ENCODE results near the gene CCL7. TPM values are rescaled to one million over a fixed set of nuclear protein-coding genes. Genes with fewer than 3 reads are reported as not detected.
A peak's percentile ranks its signal among the peaks of the same experiment; 100 is the strongest.

CCL7 gene
- total RNA-seq, 2 donors from 2014 or later, result 0.52 TPM; not detected in 1

DNA sequence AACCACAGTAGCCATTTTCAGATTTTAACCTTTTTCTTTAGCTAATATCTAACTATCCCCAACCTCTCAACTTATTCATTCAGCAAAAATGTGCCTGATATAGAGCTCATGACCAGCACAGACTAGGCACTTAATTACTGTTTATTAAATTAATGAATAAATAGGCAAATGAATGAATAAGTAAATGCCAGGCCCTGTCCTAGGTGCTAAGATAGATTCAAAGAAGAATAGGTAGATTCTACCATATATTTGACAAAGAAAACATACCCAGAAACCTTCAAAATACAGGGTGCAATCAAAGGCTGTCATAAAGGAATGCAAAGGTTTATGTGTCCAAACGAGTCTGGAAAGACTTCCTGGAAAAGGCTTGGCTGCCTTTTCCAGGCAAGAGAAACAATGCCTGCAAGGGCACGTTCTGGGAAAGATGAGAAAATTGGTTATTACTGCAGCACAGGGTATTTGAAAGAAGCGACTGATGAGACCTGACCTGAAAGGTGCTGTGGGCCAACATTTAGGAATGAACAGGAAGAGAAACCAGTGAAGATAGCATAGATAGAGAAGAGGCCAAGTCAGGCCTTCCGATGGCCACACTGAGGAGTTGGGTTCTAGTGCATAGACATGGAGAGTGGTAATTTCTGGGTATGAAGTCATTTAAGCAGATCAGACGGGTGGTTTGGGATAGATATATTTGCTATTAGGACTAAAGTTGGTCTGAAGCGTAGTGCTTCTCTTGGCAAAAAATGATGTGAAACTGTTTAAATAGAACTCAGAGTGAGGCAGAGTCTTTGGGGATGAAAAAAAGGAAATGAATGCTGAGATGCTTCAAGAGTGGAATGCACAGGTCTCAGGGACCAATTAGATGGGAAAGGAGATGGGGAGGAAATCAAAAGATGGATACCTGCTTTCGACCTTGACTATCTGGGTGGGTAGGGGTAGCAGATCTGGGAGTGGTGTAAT, 26.4 kb upstream of the CCL7 start:
- no peak for DNase-seq (ENCODE audit: low spot score)
- intact Hi-C loops (cut with DNase I), result no loop called here

DNA sequence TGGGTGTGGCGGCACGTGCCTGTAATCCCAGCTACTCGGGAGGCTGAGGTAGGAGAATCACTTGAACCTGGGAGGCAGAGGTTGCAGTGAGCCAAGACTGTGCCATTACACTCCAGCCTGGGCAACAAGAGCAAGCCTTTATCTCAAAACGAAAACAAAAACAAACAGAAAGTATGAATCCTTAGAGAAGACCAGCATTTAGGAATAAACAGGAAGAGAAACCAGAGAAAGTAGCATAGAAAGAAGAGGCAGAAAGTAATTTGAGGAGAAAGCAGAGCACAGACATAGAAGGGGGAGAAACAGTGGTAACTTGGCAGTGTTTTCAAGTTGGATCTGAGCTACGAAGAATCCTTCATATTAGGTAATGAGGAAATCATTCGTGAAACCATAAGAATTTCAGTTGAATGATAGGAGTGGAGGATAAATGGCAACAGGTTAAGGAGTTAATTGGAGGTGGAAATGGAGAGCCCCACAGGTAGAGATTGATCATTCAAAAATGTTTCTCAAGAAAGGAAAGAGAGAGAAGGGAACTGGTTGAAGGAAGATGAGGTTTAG, 24.6 kb upstream of the CCL7 start:
- DNase-seq (ENCODE audit: low spot score), result no peak
- intact Hi-C loops (cut with DNase I), result no loop called here

DNA sequence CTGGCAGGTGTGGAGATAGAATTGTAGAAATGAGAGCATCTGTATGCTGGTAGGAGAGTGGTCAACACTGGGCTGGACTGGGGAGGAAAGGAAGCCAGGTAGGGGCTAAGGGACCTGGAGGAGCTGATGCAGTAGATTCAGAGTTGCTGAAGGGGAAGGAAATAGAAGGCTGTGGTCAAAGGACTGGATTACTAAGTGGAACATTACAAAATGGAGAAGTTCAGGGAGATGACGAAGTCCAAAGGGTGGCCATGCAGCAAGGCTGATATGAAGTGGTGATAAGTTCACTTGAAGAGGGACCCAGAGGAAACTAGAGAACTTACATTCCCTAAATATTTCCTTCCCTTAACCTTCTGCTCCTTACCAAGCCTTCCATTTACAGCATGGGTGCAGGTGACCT, 23.6 kb upstream of the CCL7 start:
- DNase-seq (ENCODE audit: low spot score), result no peak
- intact Hi-C loops (cut with DNase I), result no loop called here

DNA sequence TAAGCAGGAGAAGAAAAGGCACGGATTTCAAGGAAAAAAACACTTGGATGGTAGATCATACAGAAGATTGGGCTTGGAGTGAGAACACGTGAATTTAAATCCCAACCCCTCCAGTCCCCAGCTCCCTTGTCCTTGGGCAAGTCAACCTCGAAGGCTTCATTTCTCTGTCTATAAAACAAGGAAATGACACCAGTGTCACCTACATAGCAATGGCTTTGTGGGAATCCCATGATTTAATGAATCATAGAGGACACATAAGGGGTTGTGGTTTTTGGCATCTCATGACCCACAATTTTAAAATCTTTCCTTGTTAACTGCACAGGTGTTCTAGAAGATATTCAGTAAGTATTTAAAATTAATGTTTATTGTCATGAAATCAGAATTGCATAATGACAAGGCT, 23.1 kb upstream of the CCL7 start:
- intact Hi-C loops (cut with DNase I), result no loop called here
- DNase-seq (ENCODE audit: low spot score), result no peak

DNA sequence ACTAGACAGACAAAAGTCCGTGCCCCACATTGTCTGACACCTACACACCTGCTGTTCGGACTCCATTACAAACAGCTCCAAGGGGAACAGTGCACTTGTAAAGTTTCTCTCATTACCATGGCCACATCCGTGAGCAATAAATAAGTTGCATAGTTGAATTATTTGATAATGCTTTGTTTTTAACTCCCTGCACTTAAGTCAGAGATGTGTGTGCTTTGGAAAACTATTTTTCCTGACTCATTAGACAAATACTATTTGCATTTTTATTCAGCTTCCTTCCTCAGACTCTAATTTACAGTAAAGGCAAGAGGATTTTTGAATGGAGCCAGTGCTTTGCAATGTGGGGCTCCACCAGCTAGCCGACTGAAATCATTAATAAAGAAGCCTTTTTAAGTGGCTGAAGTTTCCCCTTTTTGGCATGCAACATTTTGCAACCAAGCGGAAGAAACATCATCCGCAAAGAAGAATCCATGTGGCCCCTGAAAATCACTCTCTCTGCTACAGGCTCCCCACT, 21.5 kb upstream of the CCL7 start:
- intact Hi-C loops (cut with DNase I), result no loop called here
- DNase-seq (ENCODE audit: low spot score), result no peak

DNA sequence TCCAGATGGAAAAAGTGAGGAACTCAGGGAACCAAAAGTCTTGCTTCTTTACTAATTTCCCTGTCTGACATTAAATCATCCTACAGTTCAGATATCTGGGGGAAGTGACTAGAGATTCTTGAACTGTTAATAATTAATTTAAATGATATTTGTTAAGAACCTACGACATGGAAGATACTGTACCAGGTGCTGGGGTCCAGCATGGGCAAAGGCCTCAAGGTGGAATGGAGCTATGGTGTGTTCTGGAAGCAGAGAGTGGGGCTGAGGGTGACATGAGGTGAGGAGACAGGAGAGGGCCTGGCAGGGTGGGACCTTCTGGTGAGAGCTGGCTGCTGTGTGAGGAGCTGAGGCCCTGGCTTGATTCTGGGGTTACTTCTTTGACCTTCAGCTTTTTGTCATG, 21.0 kb upstream of the CCL7 start:
- DNase-seq (ENCODE audit: low spot score), result no peak
- intact Hi-C loops (cut with DNase I), result no loop called here

DNA sequence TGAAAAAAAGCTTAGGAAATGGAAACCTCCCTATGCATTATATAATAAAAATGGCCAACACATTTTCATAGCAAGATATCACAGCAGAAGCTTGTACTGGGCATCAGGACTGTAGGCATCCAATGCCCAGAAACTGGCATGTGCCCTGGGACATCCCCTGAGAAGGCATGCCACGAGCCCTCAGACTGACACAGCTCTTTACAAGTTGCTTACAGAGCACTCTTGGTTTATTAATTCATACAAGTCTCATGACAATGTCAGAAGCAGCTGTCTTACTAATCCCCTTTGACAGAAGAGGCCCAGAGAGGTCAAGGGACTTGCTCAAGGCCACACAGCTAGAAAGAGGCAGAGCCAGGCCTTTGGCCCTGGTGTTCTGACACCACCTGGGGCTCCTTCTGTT, 20.5 kb upstream of the CCL7 start:
- DNase-seq (ENCODE audit: low spot score), result no peak
- intact Hi-C loops (cut with DNase I), result no loop called here

DNA sequence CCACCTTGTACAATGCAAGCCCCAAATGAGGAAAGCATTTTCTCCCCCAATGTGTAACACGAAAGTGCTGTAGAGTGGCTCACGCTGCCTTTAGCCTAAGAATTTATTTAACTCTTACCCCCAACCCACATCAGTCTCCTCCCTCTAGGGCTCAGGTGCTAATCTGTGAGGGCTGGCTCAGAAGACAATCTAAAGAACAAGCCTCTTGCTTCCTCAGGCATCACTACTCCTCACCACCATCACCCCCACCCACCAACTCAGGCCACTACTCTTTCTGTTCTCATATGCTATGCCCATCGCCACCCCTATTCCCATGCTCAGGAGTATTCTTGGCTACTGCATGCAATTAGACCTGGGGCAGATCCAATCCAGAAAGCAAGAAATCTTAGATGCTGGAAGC, 18.8 kb upstream of the CCL7 start:
- no peak for DNase-seq (ENCODE audit: low spot score)
- intact Hi-C loops (cut with DNase I), result loop anchor here in 1 of 2 donors (5.0 kb wide), 1 partner anchor 56 kb away; no protein-coding TSS in a partner anchor

DNA sequence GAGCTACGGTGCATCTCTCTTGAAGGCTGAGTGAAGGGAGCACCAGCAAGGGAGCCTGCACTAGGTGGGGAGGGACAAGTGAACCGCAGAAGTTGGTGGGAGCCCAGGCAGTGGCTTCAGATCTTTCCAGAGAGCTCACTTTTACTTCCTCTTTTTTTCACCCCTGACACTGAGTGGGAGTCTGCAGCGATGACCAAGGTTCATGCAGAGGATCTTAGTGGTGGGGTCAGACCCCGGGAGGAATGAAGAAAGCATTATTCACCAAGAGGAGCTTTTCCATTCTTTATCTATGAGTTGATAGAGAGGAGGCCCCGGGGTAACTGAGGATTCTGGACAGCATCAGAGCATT, 18.0 kb upstream of the CCL7 start:
- no peak for DNase-seq (ENCODE audit: low spot score)
- intact Hi-C loops (cut with DNase I), result loop anchor here (2.0 to 5.0 kb wide), 2 partner anchors 51 to 55 kb away; no protein-coding TSS in a partner anchor

DNA sequence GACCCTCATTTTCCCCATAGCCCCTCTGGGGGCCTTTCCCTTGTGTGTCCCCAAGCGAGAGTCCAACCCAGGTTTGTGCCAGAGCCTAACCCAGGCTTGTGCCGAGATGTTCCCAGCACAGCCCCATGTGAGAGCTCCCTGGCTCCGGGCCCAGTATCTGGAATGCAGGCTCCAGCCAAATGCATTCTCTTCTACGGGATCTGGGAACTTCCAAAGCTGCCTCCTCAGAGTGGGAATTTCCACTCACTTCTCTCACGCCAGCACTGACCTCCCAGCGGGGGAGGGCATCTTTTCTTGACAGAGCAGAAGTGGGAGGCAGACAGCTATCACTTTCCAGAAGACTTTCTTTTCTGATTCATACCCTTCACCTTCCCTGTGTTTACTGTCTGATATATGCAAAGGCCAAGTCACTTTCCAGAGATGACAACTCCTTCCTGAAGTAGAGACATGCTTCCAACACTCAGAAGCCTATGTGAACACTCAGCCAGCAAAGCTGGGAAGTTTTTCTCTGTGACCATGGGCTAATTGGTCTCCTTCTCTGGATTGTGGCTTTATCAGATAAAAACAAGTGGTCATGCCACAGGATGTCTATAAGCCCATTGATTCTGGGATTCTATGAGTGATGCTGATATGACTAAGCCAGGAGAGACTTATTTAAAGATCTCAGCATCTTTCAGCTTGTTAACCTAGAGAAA, 17.4 kb upstream of the CCL7 start:
- intact Hi-C loops (cut with DNase I), result loop anchor here (2.0 to 5.0 kb wide), 2 partner anchors 52 to 55 kb away; no protein-coding TSS in a partner anchor

DNA sequence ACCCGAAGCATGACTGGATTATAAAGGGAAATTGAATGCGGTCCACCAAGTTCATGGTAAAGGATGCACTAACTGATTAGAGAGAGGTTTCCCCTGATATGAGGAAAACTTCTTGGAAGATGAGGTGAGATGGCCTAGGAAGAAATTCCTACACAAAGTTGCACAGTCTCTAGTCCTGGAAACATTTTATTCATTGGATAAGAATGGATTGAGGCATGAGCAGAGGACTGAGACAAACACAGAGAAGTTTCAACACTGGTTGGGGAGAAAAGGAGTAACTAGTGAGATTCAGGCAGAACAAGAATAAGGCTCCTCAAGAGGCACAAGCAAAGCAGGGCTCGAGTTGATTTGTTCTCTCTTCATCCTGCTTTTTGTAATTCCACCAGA, 16.9 kb upstream of the CCL7 start:
- no peak for DNase-seq (ENCODE audit: low spot score)
- intact Hi-C loops (cut with DNase I), result loop anchor here (2.0 to 5.0 kb wide), 2 partner anchors 52 to 54 kb away; no protein-coding TSS in a partner anchor

More for the DNA sequence above, 17.4 kb upstream of the CCL7 start:
- DNase-seq (ENCODE audit: low spot score), result peak; percentile 97

DNA sequence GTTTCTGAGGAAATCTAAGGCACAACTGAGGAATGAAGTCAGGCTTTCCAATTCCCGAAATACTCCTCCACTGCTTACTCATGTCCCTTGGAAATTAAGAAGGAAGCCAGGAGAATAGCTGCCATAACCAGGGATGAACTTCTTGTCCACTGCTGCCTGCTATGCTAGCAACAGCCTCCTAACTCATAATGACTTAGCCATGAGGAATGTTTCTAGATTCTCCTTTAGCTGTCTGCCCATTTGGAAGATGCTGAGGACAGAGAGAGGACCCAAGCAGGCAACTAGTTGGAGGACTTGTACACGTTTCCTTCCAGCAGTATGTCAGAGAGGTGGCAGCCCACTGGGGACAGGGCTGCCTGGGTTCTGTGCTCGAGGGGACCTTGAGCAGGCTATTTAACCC, 15.9 kb upstream of the CCL7 start:
- intact Hi-C loops (cut with DNase I), result loop anchor here in 1 of 2 donors (5.0 kb wide), 1 partner anchor 53 kb away; no protein-coding TSS in a partner anchor
- DNase-seq (ENCODE audit: low spot score), result no peak

DNA sequence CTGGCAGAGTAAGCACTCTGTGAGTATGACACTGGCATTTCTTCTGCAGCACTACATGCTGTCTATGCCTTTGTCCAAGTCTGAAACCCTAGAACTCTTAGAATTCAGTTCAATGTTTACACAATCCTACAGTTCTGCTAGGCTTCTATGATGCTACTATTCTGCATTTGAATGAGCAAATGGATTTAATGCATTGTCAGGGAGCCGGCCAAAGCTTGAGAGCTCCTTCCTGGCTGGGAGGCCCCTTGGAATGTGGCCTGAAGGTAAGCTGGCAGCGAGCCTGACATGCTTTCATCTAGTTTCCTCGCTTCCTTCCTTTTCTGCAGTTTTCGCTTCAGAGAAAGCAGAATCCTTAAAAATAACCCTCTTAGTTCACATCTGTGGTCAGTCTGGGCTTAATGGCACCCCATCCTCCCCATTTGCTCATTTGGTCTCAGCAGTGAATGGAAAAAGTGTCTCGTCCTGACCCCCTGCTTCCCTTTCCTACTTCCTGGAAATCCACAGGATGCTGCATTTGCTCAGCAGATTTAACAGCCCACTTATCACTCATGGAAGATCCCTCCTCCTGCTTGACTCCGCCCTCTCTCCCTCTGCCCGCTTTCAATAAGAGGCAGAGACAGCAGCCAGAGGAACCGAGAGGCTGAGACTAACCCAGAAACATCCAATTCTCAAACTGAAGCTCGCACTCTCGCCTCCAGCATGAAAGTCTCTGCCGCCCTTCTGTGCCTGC, 15.2 kb upstream of the CCL7 start, which contains the start of gene CCL2:
Gene CCL2 (plus strand): TSS at position 635 of the 730 bp plus-strand sequence. CDS start 65 bp downstream, at position 700.
- peak; percentile 86 for DNase-seq (ENCODE audit: low spot score)
- intact Hi-C loops (cut with DNase I), result loop anchor here in 1 of 2 donors (5.0 kb wide), 1 partner anchor 52 kb away; no protein-coding TSS in a partner anchor

DNA sequence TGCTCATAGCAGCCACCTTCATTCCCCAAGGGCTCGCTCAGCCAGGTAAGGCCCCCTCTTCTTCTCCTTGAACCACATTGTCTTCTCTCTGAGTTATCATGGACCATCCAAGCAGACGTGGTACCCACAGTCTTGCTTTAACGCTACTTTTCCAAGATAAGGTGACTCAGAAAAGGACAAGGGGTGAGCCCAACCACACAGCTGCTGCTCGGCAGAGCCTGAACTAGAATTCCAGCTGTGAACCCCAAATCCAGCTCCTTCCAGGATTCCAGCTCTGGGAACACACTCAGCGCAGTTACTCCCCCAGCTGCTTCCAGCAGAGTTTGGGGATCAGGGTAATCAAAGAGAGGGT, 14.7 kb upstream of the CCL7 start:
- DNase-seq (ENCODE audit: low spot score), result no peak
- intact Hi-C loops (cut with DNase I), result no loop called here

DNA sequence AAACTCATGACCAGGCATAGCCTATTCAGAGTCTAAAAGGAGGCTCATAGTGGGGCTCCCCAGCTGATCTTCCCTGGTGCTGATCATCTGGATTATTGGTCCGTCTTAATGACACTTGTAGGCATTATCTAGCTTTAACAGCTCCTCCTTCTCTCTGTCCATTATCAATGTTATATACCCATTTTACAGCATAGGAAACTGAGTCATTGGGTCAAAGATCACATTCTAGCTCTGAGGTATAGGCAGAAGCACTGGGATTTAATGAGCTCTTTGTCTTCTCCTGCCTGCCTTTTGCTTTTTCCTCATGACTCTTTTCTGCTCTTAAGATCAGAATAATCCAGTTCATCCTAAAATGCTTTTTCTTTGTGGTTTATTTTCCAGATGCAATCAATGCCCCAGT, 14.2 kb upstream of the CCL7 start:
- intact Hi-C loops (cut with DNase I), result no loop called here
- DNase-seq (ENCODE audit: low spot score), result no peak

DNA sequence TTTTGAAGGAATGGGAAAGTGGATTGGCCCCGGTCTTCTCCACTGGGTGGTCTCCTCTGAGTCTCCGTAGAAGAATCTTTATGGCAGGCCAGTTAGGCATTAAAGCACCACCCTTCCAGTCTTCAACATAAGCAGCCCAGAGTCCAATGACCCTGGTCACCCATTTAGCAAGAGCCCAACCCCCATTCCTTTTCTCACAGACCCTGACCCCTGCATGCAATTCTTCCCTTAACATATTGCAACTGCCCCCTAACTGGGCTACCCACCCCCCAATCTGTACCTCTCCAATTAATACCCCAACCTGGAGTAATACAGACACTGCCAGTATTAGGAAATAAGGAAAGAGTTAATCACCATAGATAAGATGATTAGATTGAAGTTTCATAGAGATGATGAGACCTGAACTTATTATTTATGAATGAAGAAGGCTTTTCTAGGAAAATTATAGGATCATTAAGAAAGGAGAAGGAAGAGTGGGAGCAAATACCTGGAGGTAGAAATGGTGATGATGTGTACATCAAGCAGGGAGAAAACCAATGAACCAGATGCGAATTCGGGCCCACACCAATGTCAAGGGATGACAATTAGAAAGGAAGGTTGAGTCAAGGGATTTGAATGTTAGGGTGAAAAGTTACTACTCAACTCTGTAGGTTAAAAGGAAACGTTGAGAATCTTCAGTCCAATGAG, 12.6 kb upstream of the CCL7 start:
- no peak for DNase-seq (ENCODE audit: low spot score)
- intact Hi-C loops (cut with DNase I), result no loop called here

DNA sequence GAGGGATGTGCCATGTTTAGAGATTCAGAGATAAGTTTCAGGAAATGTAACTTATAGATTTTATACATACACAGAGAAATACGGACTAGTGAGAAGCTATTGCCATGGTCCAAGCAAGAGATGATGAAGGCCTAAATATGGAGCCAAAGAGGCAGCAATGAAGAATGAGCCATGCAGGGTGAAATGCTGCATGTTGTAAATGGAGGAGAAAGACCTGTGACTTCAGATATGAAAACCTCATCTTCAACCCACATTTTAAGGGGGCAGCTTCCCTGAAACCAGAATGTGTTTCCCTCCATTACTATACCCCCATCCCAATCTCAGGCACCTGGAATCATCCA, 12.1 kb upstream of the CCL7 start:
- intact Hi-C loops (cut with DNase I), result no loop called here
- no peak for DNase-seq (ENCODE audit: low spot score)

DNA sequence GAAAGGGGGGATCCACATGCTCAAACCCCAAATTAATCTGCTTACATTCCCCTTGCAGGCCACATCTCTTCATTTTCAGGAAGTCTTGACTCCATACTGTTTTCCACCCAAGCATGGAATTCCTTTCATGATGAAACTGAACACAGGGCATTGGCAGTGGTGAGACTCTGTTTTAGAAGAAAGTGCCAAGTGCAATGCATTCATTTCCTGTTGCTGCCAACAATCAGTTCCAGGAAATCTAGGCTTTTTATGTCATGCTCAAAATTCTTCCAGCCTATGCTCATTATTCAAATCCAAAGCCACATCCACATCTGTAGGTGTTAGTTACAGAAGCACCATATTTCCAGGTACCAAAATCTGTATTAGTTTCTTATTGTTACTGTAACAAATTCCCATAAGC, 10.9 kb upstream of the CCL7 start:
- DNase-seq (ENCODE audit: low spot score), result no peak
- intact Hi-C loops (cut with DNase I), result no loop called here

DNA sequence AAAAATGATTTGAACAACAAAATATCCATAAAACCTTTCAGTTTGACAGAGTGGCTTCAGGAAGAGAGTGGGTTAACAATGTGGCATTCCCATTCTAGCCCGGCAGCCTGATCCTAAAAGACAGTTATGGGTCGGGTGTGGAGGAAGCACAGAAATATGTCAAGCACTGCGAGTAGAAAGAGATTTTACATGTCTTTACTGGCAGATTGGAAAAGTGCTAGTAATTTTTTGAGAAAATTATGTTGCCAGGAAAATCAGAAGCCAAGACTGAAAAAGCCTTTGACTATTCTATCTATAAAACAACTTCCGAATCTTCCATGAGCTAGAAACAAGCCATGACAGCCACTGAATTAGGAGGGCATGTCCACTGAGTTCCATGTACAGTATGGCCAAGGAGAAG, 9.2 kb upstream of the CCL7 start:
- DNase-seq (ENCODE audit: low spot score), result no peak
- intact Hi-C loops (cut with DNase I), result no loop called here
